HCT116 (cell line): Measurements from ENCODE around the gene HAPLN3.

ENCODE experiments used
- CEBPB ChIP-seq: IDR thresholded peaks from 2 replicates; pipeline ENCODE4 v1.6.1; 2012; ENCODE audit warnings: low read depth
- MAX ChIP-seq: IDR thresholded peaks from 2 replicates; pipeline ENCODE4 v1.6.1; 2012
- ZFX ChIP-seq: fragments of 450-650 bp; IDR thresholded peaks from 2 replicates; pipeline ENCODE4 v1.6.1; 2017
- TF ChIP-seq, protein P1 (sequence below), 3 experiments: fragments of 200-600 bp in 1 of 3; sonication (generic) in 1 of 3; IDR thresholded peaks in 2 of 3; conservative IDR thresholded peaks in 1 of 3; 2 replicates each; pipeline ENCODE4 v1.5.1; 2012 to 2017; ENCODE audit warnings: low read depth in 2 of 3, low read length in 2 of 3, antibody characterized with exemption in 1 of 3, borderline replicate concordance in 1 of 3, control low read depth in 1 of 3, mild to moderate bottlenecking in 1 of 3, mixed read lengths in 1 of 3, mixed run types in 1 of 3, moderate library complexity in 1 of 3; ENCODE audit not compliant: insufficient read depth in 1 of 3

DNA sequence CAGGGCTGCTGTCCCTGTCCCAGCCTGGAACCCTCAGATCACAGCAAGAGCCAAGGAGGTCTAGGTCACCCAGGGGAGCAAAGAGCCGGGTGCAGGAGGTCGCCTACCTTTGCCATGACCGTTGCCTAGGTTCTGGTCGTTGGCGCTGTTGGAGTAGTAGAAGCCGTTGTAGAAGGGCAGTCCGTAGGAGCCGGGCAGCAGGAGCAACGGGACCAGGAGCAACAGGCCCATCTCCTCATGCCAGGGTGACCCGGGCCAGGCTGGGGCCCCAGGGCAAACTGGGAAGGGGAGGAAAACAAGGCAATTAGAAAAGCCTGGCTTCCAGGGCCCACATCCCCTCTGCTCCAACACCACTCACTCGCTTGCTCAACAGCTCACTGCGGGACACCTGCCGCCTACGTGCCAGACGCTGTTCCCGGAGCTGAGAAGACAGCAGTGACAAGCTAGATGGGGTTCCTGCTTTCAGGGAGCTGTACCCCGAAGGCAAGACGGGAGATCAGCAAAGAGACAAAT, 8.2 kb downstream of the HAPLN3 start:
- TF ChIP-seq, protein P1, sequence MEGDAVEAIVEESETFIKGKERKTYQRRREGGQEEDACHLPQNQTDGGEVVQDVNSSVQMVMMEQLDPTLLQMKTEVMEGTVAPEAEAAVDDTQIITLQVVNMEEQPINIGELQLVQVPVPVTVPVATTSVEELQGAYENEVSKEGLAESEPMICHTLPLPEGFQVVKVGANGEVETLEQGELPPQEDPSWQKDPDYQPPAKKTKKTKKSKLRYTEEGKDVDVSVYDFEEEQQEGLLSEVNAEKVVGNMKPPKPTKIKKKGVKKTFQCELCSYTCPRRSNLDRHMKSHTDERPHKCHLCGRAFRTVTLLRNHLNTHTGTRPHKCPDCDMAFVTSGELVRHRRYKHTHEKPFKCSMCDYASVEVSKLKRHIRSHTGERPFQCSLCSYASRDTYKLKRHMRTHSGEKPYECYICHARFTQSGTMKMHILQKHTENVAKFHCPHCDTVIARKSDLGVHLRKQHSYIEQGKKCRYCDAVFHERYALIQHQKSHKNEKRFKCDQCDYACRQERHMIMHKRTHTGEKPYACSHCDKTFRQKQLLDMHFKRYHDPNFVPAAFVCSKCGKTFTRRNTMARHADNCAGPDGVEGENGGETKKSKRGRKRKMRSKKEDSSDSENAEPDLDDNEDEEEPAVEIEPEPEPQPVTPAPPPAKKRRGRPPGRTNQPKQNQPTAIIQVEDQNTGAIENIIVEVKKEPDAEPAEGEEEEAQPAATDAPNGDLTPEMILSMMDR (IDR thresholded peaks at IDR 0.05 in 2 of 3, conservative IDR thresholded peaks at IDR 0.05 in 1 of 3; ENCODE audit: borderline replicate concordance in 1 of 3, insufficient read depth in 1 of 3, low read depth in 2 of 3, low read length in 2 of 3): no peak
- TF ChIP-seq MAX: no peak
- TF ChIP-seq CEBPB: no peak
- TF ChIP-seq ZFX: no peak
